Thoracic aorta (tissue), 2 donors: ENCODE results near the gene PAK4. TPM values are rescaled to one million over a fixed set of nuclear protein-coding genes. Genes with fewer than 3 reads are reported as not detected.

ENCODE experiments used
- ATAC-seq: fragments of 150-250 bp; one replicate; pipeline ENCODE4 v1.8.0; 2017; ENCODE audit warnings: low read depth; ENCODE audit not compliant: insufficient number of reproducible peaks, low FRiP score
- DNase-seq: peaks from one replicate; pipeline ENCODE4 v3.0.0-alpha.2; 2020; ENCODE audit warnings: low spot score
- H3K27ac ChIP-seq, 2 donors: fragments of 200-600 bp; sonication (generic); 1 replicate in 1 of 2; 2 replicates in 1 of 2; pipeline ENCODE4 v1.5.1; 2016; ENCODE audit warnings: mild to moderate bottlenecking in 2 of 2, moderate library complexity in 2 of 2
- H3K27me3 ChIP-seq: fragments of 200-600 bp; sonication (generic); replicated peaks from 2 replicates; pipeline ENCODE4 v1.6.0; 2016; ENCODE audit warnings: mild to moderate bottlenecking; ENCODE audit not compliant: insufficient read depth
- H3K36me3 ChIP-seq: fragments of 200-600 bp; sonication (generic); one replicate; pipeline ENCODE4 v1.5.1; 2016
- H3K4me1 ChIP-seq, 2 donors: fragments of 200-600 bp; sonication (generic); 1 replicate in 1 of 2; 2 replicates in 1 of 2; pipeline versions ENCODE4 v1.5.1 to v1.6.0; 2016; ENCODE audit warnings: low read depth in 2 of 2, mild to moderate bottlenecking in 1 of 2; ENCODE audit not compliant: control insufficient read depth in 1 of 2
- H3K4me3 ChIP-seq: fragments of 200-600 bp; sonication (generic); 2 replicates; pipeline ENCODE4 v1.5.1; 2016; ENCODE audit warnings: mild to moderate bottlenecking
- H3K9me3 ChIP-seq: fragments of 200-600 bp; sonication (generic); 2 replicates; pipeline ENCODE4 v1.5.1; 2016
- total RNA-seq, 2 donors: library from RNA; depleted of rRNA; stranded (reverse); fragments of >200 nt; gene quantifications; one replicate each; pipeline versions ENCODE4 v1.1.0 to v1.2.3, GENCODE V29; 2016
- TF ChIP-seq, protein P1 (sequence below): fragments of 200-600 bp; sonication (generic); IDR thresholded peaks from one replicate; pipeline ENCODE4 v1.5.1; 2019; ENCODE audit warnings: antibody characterized with exemption

Gene PAK4
- total RNA-seq, 2 donors from 2014 or later: 7.4 to 8.7 TPM

DNA sequence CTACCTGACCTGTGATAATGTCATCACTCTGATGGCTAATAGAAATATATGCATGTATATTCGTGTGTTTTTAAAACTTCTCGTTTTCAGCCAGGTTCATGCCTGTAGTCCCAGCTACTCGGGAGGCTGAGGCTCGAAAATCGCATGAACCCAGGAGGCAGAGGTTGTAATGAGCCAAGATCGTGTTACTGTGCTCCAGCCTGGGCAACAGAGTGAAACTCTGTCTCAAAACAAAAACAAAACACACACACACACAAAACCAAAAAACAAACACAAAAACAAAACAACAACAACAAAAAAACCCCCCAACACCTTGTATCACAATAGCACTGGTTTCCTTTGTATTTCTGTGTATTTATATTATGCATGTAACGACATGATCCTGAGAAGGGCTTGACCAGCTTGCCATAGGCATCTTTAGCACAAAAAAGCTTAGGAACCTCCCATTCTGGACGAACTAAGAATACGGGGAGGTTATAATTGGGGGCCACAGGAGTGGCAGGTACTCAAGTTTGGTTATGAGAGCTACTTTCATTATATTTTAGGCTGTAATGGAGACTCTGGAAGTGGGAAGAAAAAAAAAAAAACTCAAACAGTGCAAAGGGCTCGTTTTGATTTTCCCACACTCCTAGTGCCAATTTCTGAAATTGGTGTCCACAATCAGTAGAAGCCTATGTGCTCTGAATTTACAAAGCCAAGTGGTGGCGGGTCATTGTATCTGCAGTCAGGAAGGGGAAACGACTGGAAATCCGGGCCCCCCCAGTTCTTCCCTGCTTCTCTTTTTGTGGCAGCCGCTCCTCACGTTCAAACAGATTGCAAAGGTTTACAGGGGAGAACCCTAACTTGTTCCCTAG is 42.6 kb upstream of the PAK4 start:
- TF ChIP-seq, protein P1, sequence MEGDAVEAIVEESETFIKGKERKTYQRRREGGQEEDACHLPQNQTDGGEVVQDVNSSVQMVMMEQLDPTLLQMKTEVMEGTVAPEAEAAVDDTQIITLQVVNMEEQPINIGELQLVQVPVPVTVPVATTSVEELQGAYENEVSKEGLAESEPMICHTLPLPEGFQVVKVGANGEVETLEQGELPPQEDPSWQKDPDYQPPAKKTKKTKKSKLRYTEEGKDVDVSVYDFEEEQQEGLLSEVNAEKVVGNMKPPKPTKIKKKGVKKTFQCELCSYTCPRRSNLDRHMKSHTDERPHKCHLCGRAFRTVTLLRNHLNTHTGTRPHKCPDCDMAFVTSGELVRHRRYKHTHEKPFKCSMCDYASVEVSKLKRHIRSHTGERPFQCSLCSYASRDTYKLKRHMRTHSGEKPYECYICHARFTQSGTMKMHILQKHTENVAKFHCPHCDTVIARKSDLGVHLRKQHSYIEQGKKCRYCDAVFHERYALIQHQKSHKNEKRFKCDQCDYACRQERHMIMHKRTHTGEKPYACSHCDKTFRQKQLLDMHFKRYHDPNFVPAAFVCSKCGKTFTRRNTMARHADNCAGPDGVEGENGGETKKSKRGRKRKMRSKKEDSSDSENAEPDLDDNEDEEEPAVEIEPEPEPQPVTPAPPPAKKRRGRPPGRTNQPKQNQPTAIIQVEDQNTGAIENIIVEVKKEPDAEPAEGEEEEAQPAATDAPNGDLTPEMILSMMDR: no peak
- H3K36me3 ChIP-seq: no peaks in the 10 kb centered on the region
- peak overlapping the region; percentile 13 for H3K4me3 ChIP-seq
- H3K4me1 ChIP-seq: peaks cover 7 to 10% of the 10 kb centered on the region in 2 donors
- no peak overlapping the region for H3K27ac ChIP-seq
- no peak for ATAC-seq
- no peaks in the 10 kb centered on the region for H3K27me3 ChIP-seq
- H3K9me3 ChIP-seq: no peaks in the 10 kb centered on the region
- no peak for DNase-seq

DNA sequence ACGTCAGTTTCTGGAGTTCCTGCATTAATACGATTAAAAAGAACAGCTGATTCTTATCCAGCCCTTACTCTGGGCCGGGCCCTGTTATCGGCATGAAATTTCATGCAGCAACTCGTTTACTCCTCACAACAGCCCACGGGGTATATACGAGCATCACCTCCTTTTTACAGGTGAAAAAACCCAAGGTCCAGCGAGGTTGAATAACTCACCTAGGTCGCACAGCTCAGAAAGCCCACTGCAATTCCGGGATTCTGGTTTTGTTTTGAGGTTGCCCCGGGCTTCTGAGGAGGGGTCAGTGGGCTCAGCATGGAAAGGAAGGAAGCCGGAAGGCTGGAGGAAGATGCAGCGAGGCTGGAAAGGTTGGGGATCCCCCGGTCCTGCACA is 42.0 kb upstream of the PAK4 start:
- H3K36me3 ChIP-seq: no peaks in the 10 kb centered on the region
- ATAC-seq: no peak
- no peak overlapping the region for H3K27ac ChIP-seq
- no peaks in the 10 kb centered on the region for H3K27me3 ChIP-seq
- no peak for DNase-seq
- H3K4me1 ChIP-seq: peaks cover 7 to 10% of the 10 kb centered on the region in 2 donors
- peak overlapping the region; percentile 13 for H3K4me3 ChIP-seq
- TF ChIP-seq, protein P1: no peak
- H3K9me3 ChIP-seq: no peaks in the 10 kb centered on the region

DNA sequence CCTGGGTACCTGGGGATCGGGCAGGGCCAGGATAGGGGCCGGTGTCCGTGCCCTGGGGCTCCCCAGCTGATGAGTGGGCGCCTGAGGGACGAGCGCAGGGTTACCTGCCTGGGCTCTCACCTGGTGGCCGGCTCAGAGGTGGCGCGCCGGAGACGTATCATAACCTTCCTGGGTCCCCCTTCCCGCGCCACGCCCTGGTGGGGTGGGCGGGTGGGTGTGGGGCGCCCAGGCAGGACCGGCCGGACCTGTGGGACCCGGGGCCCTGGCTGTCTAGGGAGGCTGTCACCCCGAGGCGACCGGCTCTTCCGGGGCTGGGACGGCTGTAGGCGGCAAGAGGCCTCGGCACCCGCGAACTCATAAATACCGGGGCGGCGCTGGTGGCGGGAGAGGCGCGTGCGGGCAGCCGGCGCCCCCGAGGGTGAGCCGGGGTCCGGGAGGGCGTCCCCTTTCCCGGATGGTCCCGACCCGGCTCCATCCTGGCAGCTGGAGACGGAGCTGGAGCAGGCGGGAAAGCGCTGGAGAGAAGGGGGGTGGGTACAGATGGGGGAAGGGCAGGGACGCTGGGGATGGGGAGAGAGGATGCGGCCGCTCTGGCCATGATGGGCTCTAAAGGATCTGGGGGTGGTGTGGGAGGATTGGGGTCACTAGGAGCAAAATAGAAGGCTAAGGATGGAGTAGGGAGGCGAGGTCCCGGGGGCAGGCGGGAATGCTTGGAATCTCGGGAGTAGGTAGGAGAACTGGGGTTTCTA is 41.4 kb upstream of the PAK4 start, which contains the start of gene ACP7:
Gene ACP7, plus strand, starts transcription at position 386 of the 749 bp plus-strand sequence. CDS start 902 bp downstream, outside the sequence.
- peaks cover 7 to 10% of the 10 kb centered on the region in 2 donors for H3K4me1 ChIP-seq
- peak within 1 kb of the TSS; percentile 13 for H3K4me3 ChIP-seq
- no peaks in the 10 kb centered on the region for H3K27me3 ChIP-seq
- no peak within 1 kb of the TSS for H3K27ac ChIP-seq
- no peak for ATAC-seq
- H3K9me3 ChIP-seq: no peaks in the 10 kb centered on the region
- TF ChIP-seq, protein P1: no peak
- DNase-seq: no peak
- no peaks in the 10 kb centered on the region for H3K36me3 ChIP-seq

DNA sequence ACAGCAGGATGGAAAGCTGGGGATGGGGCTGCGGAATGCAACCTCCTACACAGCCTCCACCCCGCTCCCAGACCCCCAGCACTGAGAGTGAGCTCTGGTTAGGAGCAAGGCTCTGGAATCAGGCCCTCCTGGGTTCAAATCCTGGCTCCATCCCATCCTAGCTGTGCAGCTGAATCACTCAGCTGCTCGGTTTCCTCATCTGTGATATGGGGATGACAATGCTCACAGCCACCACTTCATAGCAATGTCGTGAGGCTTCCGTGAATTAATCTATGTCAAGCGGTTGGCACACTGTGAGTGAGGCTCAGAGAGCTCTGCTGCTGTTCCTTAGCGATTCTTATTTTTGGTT is 40.9 kb upstream of the PAK4 start:
- Histone ChIP-seq H3K4me1 (peaks cover 7 to 10% of the 10 kb centered on the region in 2 donors), H3K9me3 (no peaks in the 10 kb centered on the region), H3K27ac (no peak overlapping the region), H3K4me3 (no peak overlapping the region), H3K27me3 (no peaks in the 10 kb centered on the region), H3K36me3 (no peaks in the 10 kb centered on the region)
- no peak for ATAC-seq
- no peak for DNase-seq
- TF ChIP-seq, protein P1: no peak

DNA sequence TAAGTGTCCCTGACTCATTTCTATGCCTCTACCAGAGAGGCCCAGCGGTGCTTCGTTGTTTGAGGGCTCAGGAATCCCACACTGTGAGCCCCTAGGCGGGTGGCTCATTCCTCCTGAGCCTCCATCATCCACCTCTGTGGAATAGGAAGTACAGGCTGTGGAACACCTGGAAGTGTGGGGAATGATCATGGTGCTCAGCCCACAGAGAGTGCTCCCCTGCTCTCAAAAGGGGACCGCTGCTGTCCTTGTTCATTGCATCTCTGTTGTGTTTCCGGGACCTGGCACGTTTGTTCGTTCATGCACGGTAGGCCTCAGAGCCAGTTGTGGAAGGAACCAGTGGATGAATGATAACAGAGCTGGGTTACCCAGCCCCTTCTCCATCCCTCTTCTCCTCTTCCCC is 40.2 kb upstream of the PAK4 start:
- DNase-seq: no peak
- TF ChIP-seq, protein P1: no peak
- H3K27me3 ChIP-seq: no peaks in the 10 kb centered on the region
- H3K36me3 ChIP-seq: no peaks in the 10 kb centered on the region
- no peak overlapping the region for H3K4me3 ChIP-seq
- no peaks in the 10 kb centered on the region for H3K9me3 ChIP-seq
- ATAC-seq: no peak
- H3K27ac ChIP-seq: no peak overlapping the region
- peaks cover 7 to 10% of the 10 kb centered on the region in 2 donors for H3K4me1 ChIP-seq
